Measurements from ENCODE around the gene TRAK1.

Gene TRAK1

GRCh38 chr3:42247576-42248027, 156.4 kb downstream of the TRAK1 start:
- DNase-seq (ENCODE audit: low spot score): peak; percentile 72

DNA sequence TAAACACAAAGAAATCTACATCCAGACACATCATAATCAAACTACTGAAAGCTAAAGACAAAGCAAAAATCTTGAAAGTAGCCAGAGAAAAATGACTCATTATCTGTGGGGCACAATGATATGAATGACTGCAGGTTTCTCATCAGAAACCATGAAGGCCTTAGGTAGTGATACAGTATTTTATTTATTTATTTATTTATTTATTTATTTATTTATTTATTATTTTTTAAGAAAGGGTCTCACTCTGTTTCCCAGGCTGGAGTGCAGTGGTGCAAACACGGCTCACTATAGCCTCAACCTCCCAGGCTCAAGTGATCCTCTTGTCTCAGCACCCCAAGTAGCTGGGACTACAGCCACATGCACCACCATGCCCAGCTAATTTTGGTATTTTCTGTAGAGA, 159.6 kb downstream of the TRAK1 start:
- DNase-seq (ENCODE audit: low spot score): no peak

- DNase-seq (ENCODE audit: low spot score): no peak
Measured at GRCh38 chr3:42254566-42254965, 163.4 kb downstream of the TRAK1 start.

GRCh38 chr3:42256135-42256819, 165.1 kb downstream of the TRAK1 start:
- DNase-seq (ENCODE audit: low spot score): no peak

DNA sequence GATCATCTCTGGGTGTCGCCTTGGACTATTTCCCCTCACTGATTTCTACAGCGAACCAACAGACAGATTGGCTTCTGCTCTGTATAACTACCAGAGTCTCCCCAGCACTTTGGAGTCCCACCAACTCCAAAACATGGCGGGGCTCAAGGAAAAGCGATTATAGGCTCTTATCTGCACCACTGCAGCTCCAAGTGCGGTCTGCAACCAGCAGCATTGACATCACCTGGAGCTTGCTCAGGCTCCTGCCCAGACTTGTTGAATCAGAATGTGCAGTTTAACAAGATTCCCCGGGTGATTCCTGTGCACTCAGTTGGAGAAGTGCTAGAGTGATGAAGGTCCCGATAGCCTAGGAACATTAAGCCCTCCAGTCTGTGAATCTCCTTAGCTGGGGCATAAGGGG, 165.8 kb downstream of the TRAK1 start:
- no peak for DNase-seq (ENCODE audit: low spot score)

GRCh38 chr3:42262525-42262924, 171.4 kb downstream of the TRAK1 start:
- DNase-seq (ENCODE audit: low spot score): no peak

- DNase-seq (ENCODE audit: low spot score): no peak
Measured at GRCh38 chr3:42263354-42264346, 172.5 kb downstream of the TRAK1 start.

DNA sequence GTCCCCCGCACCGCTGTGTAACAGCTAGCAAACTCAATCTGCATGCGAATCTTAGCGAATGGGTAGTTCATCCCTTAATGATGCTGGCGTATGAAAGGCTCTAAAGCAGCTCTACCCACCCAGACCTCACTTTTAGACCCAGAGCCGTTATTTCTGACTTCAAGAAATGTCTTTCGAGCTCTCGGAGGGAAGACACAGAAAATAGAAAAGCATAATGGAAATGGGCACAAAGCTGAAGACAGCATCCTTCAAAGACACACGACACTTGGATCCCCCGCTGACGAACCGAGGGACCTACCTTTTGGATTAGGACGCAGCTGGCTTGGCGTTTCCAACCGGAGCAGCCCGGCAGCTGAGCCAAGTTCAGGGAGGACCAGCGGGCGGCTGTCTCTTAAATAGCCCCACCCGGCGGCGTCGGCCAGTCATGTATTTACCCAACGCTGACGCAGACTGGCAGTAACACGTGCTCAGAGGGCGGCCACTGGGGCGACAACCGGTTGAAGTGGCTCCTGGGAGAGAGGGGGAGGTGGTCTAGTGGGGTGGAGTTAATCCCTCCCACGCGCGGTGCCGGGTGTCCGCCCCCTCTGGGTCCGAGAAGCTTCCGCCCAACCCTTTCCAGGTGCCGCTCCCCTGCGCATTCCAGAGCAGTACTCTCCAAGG, 173.4 kb downstream of the TRAK1 start:
- no peak for DNase-seq (ENCODE audit: low spot score)

GRCh38 chr3:42265059-42265991, 174.2 kb downstream of the TRAK1 start:
- DNase-seq (ENCODE audit: low spot score): no peak

DNA sequence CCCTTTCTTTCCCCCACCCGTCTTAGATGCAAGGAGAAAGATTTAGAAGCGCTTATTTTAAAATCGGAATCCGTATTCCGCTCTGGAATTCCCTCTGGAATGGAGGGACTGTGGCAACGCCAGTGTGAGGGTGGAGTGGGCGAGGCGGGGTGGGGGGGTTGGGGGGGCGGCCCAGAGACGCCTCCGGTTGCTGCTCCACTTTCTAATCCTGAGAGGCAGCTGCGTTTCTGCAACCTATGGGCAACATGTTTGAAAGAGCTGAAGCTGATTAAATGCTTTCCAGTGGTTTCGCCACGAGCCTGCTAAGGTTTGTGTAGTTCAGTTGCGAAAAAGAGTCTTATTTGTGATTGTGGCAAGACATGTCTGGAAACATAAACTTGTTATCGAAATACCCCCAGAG, 174.9 kb downstream of the TRAK1 start, which contains the start of gene CCK:
Gene CCK, minus strand, starts transcription at position 101 of the 400 bp plus-strand sequence. CDS start 2,555 bp downstream, outside the sequence.
- DNase-seq (ENCODE audit: low spot score): no peak

- no peak for DNase-seq (ENCODE audit: low spot score)
Measured at GRCh38 chr3:42267878-42268277, 176.7 kb downstream of the TRAK1 start.

DNA sequence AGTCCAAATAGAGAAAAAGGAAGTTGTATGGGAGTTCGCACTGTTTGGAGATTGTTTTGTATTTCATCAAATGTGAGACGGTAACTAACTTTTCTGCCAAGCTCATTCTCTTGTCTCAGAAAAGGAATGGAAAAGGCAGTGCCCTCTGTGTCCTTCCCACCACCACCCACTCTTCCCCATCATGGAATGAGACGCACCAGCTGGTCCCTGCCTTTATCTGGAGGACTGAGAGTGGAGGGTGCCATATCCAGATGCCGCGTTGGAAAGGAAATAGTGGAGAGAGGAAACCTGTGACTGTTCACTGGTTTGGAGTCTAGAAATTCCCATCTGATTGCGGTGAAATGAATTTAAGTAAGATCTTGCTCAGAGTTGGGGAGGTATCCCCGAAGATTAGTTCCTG, 178.5 kb downstream of the TRAK1 start:
- DNase-seq (ENCODE audit: low spot score): no peak

DNA sequence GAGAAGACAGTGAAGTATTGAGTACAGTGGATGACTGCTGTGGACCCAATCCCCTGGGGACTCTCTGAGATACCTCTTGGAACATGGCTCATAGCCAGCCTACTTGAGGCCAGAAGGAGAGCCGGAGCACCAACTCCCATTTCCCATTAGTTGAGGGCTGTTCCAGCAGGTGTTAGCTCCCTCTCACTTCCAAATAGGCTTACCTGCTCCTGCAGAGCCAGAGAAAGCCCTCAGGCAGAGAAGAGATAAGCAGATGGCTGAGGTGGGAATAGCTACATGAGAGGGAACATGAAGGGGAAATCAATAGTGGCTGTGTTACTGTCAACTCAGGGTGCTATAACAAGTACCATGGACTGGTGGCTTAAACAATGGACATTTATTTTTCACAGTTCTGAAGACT, 179.4 kb downstream of the TRAK1 start:
- DNase-seq (ENCODE audit: low spot score): no peak

- DNase-seq (ENCODE audit: low spot score): no peak
Measured at GRCh38 chr3:42271786-42272185, 180.6 kb downstream of the TRAK1 start.

GRCh38 chr3:42273361-42273760, 182.2 kb downstream of the TRAK1 start:
- no peak for DNase-seq (ENCODE audit: low spot score)

- no peak for DNase-seq (ENCODE audit: low spot score)
Measured at GRCh38 chr3:42274266-42274665, 183.1 kb downstream of the TRAK1 start.

DNA sequence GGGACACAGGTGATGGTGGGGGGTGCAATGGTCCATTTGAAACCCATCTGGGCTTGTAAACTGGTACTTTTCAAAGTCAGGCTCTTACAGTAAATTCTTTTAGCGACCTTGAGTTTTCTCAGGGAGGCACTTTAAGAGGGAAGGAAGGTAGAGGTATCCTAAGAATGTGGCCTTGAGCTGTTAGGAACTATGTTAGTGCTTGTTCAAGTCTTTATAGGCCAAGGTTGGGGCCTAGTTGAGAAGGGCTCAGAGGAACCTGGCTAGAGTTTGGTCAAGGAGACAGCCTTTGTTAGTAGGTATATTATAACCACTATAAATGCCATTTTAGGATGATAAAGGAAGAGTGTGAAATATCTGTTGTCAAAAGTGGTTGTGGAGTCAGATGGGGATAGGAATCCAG, 184.1 kb downstream of the TRAK1 start:
- no peak for DNase-seq (ENCODE audit: low spot score)

Data from cerebellar cortex (tissue), 1 donor.